Measurements from ENCODE around the gene SARDH. TPM values are rescaled to one million over a fixed set of nuclear protein-coding genes. Genes with fewer than 3 reads are reported as not detected.

The SARDH gene
- polyA plus RNA-seq, 3 donors, result not detected

DNA sequence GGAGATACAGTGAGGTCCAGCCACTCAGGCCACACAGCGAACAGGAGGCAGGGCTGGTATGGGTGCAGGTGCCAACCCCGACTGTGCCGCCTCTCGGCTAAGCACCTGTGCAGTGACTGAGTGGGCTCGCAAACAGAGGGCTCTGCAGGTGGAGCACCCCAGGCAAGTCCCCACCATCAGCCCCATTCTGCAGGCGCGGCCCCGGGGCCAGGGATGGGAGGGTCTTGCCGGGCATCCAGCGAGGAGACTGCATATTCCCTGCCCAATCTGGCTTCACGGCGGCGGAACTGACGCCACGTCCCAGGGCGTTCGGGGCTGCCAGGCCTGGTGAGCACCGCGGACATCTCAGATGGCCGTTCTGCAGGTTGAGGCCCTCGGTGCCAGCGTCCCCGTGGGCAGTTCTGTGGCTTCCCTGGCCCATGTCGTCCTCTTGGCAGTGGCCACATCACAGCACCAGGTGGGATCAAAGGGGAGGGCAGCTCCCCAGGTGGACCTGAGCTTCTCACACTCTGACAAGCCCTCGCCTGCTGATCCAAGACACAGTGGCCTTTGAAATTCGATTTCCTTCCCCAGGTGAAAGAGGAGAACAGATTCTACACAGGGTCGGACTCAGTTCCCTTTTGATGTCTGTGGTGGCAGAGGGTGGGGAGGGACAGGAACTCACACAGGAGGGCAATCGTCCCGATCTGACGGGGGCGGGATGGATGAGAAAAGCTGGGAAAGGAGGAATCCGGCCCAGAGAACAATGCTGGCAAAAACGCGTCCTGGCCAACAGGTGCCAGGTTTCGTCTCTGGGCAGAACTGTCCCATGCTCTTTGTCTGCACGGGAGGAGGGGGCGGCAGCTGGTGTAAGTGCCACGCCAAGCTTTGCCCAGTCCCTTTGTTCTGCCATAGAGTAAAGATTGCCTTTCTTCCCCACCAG is 83.2 kb downstream of the SARDH start:
- H3K9ac ChIP-seq (ENCODE audit: insufficient read depth, low read length, poor library complexity, severe bottlenecking), result no peak overlapping the region
- H3K36me3 ChIP-seq (replicated peaks in 1 of 2; ENCODE audit: control insufficient read depth in 1 of 2, insufficient read depth in 2 of 2, low read length in 2 of 2), result no peaks in the 10 kb centered on the region
- H3K4me3 ChIP-seq (replicated peaks in 1 of 3; ENCODE audit: low read depth in 2 of 3, low read length in 3 of 3), result no peak overlapping the region
- H3K4me1 Mint-ChIP-seq, result no peaks in the 10 kb centered on the region
- H3K27me3 Mint-ChIP-seq (ENCODE audit: low read depth in 3 of 3), result peaks cover 43 to 51% (median 49%) of the 10 kb centered on the region in 3 donors
- H4K20me1 ChIP-seq (ENCODE audit: insufficient read depth, low read length), result no peaks in the 10 kb centered on the region
- no peaks in the 10 kb centered on the region for H3K9me3 Mint-ChIP-seq
- H3K9me3 ChIP-seq (replicated peaks in 1 of 2; ENCODE audit: control insufficient read depth in 1 of 2, insufficient read depth in 1 of 2, low read length in 2 of 2), result no peaks in the 10 kb centered on the region
- H3K27me3 ChIP-seq (ENCODE audit: control insufficient read depth in 2 of 2, insufficient read depth in 2 of 2, low read length in 2 of 2), result peaks cover 0 to 26% of the 10 kb centered on the region in 2 donors
- DNase-seq, result no peak
- no peak overlapping the region for H3K27ac Mint-ChIP-seq
- WGBS (ENCODE audit: insufficient coverage), result 62% methylated on average over 37 of the region's 38 CpGs
- no peak overlapping the region for H3K4me2 ChIP-seq (replicated peaks; ENCODE audit: extremely low read depth, low read length, poor library complexity, severe bottlenecking)
- H2AFZ ChIP-seq (ENCODE audit: insufficient read depth, low read depth, low read length, poor library complexity, severe bottlenecking), result no peak overlapping the region
- TF ChIP-seq, protein P1, sequence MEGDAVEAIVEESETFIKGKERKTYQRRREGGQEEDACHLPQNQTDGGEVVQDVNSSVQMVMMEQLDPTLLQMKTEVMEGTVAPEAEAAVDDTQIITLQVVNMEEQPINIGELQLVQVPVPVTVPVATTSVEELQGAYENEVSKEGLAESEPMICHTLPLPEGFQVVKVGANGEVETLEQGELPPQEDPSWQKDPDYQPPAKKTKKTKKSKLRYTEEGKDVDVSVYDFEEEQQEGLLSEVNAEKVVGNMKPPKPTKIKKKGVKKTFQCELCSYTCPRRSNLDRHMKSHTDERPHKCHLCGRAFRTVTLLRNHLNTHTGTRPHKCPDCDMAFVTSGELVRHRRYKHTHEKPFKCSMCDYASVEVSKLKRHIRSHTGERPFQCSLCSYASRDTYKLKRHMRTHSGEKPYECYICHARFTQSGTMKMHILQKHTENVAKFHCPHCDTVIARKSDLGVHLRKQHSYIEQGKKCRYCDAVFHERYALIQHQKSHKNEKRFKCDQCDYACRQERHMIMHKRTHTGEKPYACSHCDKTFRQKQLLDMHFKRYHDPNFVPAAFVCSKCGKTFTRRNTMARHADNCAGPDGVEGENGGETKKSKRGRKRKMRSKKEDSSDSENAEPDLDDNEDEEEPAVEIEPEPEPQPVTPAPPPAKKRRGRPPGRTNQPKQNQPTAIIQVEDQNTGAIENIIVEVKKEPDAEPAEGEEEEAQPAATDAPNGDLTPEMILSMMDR (IDR thresholded peaks at IDR 0.05), result no peak
- no peak overlapping the region for H3K27ac ChIP-seq (ENCODE audit: low read depth in 1 of 2, low read length in 2 of 2)
- H3K36me3 Mint-ChIP-seq, result no peaks in the 10 kb centered on the region
- intact Hi-C loops (cut with micrococcal nuclease), result no loop called here
- H3K4me1 ChIP-seq (ENCODE audit: control insufficient read depth in 1 of 2, insufficient read depth in 2 of 2, low read length in 2 of 2), result no peaks in the 10 kb centered on the region
- H3K4me3 Mint-ChIP-seq, result peak overlapping the region in 1 of 2 donors; percentile 24
- H3K79me2 ChIP-seq (ENCODE audit: insufficient read depth, low read length), result no peaks in the 10 kb centered on the region

DNA sequence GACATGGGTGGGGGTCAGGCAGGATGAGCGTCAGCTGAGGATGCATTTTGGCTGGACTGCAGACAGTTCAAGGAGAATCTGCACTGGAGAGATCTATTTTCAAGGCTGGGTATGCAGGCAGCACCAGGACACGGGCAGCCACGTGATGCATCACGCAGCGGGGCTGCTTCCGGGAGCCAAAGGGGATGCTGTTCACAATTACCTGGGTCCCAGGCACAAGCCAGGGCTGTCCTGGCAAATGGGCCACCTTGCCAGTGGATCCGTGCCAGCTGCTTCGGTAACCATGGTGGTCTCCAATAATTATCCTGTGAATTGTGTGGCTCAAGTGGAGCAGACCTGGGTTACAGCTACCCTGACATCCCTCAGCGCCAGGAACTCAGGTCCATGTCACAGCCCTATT is 84.5 kb downstream of the SARDH start:
- no peak overlapping the region for H2AFZ ChIP-seq (ENCODE audit: insufficient read depth, low read depth, low read length, poor library complexity, severe bottlenecking)
- H3K27me3 Mint-ChIP-seq (ENCODE audit: low read depth in 3 of 3), result peaks cover 31 to 41% (median 37%) of the 10 kb centered on the region in 3 donors
- peaks cover 0 to 12% of the 10 kb centered on the region in 2 donors for H3K27me3 ChIP-seq (ENCODE audit: control insufficient read depth in 2 of 2, insufficient read depth in 2 of 2, low read length in 2 of 2)
- H3K4me3 ChIP-seq (replicated peaks in 1 of 3; ENCODE audit: low read depth in 2 of 3, low read length in 3 of 3), result no peak overlapping the region
- no peaks in the 10 kb centered on the region for H3K4me1 ChIP-seq (ENCODE audit: control insufficient read depth in 1 of 2, insufficient read depth in 2 of 2, low read length in 2 of 2)
- H3K9me3 Mint-ChIP-seq, result no peaks in the 10 kb centered on the region
- no peak for DNase-seq
- H3K9me3 ChIP-seq (replicated peaks in 1 of 2; ENCODE audit: control insufficient read depth in 1 of 2, insufficient read depth in 1 of 2, low read length in 2 of 2), result no peaks in the 10 kb centered on the region
- no peak overlapping the region for H3K27ac ChIP-seq (ENCODE audit: low read depth in 1 of 2, low read length in 2 of 2)
- no peak overlapping the region for H3K9ac ChIP-seq (ENCODE audit: insufficient read depth, low read length, poor library complexity, severe bottlenecking)
- H3K36me3 ChIP-seq (replicated peaks in 1 of 2; ENCODE audit: control insufficient read depth in 1 of 2, insufficient read depth in 2 of 2, low read length in 2 of 2), result no peaks in the 10 kb centered on the region
- H3K4me3 Mint-ChIP-seq, result no peak overlapping the region
- no peaks in the 10 kb centered on the region for H3K36me3 Mint-ChIP-seq
- no peak overlapping the region for H3K27ac Mint-ChIP-seq
- intact Hi-C loops (cut with micrococcal nuclease), result no loop called here
- WGBS (ENCODE audit: insufficient coverage), result 86% methylated on average over 8 of the region's 9 CpGs
- no peaks in the 10 kb centered on the region for H3K4me1 Mint-ChIP-seq
- H3K79me2 ChIP-seq (ENCODE audit: insufficient read depth, low read length), result no peaks in the 10 kb centered on the region
- TF ChIP-seq, protein P1 (IDR thresholded peaks at IDR 0.05), result no peak
- H3K4me2 ChIP-seq (replicated peaks; ENCODE audit: extremely low read depth, low read length, poor library complexity, severe bottlenecking), result no peak overlapping the region
- H4K20me1 ChIP-seq (ENCODE audit: insufficient read depth, low read length), result no peaks in the 10 kb centered on the region
